Measurements from ENCODE around the gene VPS35.

DNA sequence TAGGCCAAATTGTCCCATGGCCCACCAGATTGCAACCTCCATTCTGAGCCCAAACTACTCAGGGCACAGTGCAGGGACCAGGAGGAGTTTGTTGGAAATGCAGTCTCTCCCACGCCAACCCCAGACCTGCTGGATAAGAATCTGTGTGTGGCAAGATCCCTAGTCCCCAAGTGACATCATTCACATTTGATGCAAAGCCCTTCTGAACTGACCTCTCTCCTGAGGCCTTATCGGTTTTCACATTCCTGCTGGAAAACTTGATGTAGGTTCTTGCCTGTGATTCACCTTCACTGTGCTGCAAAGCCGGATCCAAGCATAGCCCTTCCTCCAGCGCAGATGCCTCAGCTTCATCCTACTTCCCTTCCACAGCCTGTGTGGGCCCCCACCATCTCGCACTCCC is 61.2 kb downstream of the VPS35 start:
- no peak for TF ChIP-seq EP300 (IDR thresholded peaks at IDR 0.05)
- TF ChIP-seq, protein P1, sequence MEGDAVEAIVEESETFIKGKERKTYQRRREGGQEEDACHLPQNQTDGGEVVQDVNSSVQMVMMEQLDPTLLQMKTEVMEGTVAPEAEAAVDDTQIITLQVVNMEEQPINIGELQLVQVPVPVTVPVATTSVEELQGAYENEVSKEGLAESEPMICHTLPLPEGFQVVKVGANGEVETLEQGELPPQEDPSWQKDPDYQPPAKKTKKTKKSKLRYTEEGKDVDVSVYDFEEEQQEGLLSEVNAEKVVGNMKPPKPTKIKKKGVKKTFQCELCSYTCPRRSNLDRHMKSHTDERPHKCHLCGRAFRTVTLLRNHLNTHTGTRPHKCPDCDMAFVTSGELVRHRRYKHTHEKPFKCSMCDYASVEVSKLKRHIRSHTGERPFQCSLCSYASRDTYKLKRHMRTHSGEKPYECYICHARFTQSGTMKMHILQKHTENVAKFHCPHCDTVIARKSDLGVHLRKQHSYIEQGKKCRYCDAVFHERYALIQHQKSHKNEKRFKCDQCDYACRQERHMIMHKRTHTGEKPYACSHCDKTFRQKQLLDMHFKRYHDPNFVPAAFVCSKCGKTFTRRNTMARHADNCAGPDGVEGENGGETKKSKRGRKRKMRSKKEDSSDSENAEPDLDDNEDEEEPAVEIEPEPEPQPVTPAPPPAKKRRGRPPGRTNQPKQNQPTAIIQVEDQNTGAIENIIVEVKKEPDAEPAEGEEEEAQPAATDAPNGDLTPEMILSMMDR (IDR thresholded peaks at IDR 0.05): no peak

Data from upper lobe of left lung (tissue), 4 donors.